NCI-H460 (cell line): ENCODE measurements around the gene FBXW12. TPM values are rescaled to one million over a fixed set of nuclear protein-coding genes. Genes with fewer than 3 reads are reported as not detected.

Experiments
- DNase-seq: peaks from one replicate; pipeline ENCODE4 v3.0.0-alpha.2; 2016; ENCODE audit warnings: low read depth; ENCODE audit errors: extremely low read depth
- total RNA-seq: library from RNA; depleted of rRNA; stranded (reverse); fragments of >200 nt; shearing (Covaris generic); gene quantifications from 2 replicates; pipeline ENCODE4 v1.2.3, GENCODE V29; 2014

FBXW12 gene
- total RNA-seq, 1 experiment from 2014 or later, result not detected

DNA sequence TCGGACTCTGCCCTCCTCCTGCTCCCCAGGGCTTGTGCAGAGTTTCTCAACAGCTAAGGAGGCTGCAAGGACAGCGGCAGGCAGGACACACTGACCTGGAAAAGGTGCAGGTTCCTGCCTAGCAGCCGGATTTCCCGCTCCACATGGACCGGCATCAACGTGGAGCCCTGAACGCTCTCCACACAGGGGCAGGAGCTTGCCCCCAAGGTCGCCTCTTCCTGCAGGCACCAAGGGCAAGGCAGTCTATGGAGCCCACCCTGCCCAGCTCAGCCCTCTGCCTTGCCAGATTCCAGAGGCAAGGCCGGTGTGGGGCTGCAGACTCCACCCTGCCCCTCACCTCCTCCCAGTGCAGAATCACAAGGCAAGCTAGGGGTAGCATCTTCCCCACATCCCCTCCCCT lies 47.1 kb downstream of the FBXW12 start:
- no peak for DNase-seq

DNA sequence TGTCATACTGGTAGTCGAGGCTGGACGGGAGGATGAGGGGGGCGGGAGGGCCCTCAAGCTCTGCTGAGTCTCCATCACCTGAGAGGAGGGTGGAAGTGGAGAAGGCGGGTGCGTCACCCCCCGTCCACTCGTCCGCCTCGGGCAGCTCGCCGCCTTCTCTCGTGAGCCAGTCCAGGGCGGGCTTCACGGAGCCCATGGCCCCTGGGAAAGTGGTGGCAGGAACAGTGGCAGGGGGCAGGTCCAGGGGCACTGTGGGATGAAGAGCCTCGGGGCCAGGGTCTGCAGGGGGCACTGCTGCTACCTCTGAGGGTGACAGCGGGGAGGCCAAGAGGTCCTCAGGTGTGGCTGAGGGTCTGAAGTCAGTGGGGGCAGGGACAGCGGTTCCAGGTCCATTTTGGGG lies 47.6 kb downstream of the FBXW12 start:
- DNase-seq, result no peak

DNA sequence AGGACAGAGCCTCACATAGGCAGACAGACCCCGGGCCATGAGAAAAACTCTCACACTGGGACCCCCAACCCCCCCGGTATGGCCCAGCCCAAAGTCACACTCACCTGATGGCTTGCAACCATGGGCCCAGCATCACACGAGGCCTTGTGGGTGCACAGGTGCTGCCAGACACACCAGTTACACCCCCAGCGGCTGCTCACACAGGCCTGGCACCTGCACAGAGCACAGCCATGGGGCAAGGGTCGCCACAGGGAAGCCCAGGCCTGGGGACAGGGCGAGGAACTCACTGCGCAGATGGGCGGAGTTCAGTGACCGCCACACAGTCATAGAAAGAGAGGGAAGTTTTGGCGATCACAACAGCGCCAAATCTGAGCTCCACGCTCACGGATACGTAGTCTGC lies 48.5 kb downstream of the FBXW12 start:
- DNase-seq, result no peak

GRCh38 chr3:48422272-48422671 lies 50.3 kb downstream of the FBXW12 start:
- DNase-seq, result no peak

DNA sequence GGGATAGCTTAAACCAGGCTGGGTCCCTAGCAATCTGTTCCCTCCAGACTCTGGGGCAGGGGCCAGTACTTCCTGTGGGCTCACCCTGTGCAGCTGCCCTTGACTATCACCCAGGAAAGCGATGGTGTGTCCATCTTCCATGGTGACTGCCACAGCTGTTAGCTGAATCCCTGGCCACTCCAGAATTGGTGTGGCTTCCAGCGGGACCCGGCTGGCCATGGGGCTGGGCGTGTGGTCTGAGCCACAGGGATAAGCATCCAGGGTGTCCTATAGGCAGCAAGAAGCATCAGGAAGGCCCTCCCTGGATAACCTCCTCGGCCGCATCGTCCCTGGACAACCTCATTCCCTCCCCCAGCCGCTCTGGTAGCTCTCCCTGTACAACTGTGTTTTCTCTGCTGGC lies 50.7 kb downstream of the FBXW12 start:
- no peak for DNase-seq

- no peak for DNase-seq
Measured at GRCh38 chr3:48423241-48423882, 51.3 kb downstream of the FBXW12 start.

- no peak for DNase-seq
Measured at GRCh38 chr3:48423883-48424695, 52.1 kb downstream of the FBXW12 start.

GRCh38 chr3:48425281-48425812 lies 53.3 kb downstream of the FBXW12 start:
- DNase-seq, result no peak

DNA sequence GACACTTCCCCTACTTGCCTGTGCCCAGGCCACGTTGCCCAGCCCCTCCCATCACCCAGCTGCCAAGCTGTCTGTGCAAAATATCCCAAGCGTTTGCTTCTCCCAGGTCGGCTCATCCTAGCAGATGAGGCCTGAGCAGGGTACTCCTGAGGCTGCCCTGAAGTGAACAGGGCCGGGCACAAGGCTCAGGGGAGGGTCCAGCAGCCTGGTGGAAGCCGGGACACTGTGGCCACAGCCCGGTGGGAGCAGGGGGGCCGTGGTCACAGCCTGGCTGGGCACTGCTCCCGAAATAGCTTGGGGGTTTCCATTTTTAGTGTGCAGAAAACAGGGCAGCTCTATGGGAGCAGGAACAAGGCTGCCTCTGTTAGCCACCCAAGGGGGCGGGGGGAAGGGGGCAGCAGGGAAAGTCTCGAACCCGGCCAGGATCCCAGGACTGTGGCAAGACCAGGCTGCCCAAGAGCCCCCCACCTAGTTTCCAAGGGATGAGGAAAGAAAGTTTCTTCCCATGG lies 54.4 kb downstream of the FBXW12 start:
- DNase-seq, result no peak

GRCh38 chr3:48426944-48427629 lies 55.1 kb downstream of the FBXW12 start:
- DNase-seq, result no peak

- no peak for DNase-seq
Measured at GRCh38 chr3:48427630-48427962, 55.6 kb downstream of the FBXW12 start.

DNA sequence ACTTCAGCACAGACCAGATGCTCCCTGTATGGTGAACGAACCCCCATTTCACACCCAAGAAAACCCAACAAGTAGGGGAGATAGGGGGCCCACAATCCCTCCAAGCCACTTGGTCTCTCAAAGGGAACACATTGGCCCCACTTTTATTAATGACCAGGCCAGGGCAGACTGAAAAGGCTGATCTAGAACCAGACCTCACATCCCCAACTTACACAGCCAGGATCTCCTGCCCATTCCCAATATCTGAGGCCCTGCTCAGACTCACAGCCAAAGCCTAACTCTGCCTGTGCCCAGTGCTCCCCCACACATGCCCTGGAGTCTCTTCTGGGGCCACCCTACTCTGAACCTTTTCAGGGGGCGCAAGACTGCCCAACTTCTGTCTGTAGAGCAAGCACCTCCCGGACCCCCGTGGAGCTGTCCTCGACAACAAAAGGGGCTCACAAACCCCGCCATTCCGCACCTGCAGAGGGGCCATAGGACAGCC lies 56.1 kb downstream of the FBXW12 start:
- DNase-seq, result no peak

GRCh38 chr3:48428572-48429316 lies 56.7 kb downstream of the FBXW12 start:
- DNase-seq, result no peak

DNA sequence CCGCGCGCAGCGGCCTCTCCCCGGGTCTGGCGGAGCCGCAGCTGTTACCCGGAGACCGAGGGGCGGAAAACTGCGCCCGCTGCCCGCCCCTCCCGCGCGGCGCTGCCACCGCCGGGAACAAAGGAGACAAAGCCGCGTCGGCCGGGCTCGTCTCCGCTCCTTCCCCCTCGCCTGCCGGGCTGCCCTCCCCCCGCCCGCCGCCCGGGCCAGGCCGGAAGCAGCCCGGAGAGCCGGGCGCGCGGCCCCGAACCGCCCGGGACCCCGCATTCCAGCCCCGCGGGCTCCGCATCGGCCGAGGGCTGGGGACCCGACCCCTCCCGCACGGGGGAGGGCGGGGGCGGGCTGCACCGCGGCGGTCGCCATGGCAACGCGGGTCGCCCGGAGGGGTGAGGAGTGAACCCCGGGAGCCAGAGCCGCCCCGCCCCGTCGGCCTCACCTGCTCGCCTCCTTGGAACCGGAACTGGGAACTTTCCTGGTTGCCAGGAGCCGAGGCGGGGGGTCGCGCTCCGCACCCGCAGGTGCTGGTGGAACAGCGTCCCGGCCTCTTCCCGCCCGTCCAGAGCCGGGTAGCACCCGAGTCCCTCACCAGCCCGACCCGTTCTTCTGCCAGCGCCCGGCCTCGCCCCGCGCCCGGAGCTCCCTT lies 57.4 kb downstream of the FBXW12 start:
- no peak for DNase-seq

- no peak for DNase-seq
Measured at GRCh38 chr3:48429960-48430707, 58.1 kb downstream of the FBXW12 start, which contains the start of gene PLXNB1. TSS of gene PLXNB1 (minus strand) at chr3:48430086. CDS start at chr3:48424611, 5,475 bp downstream.

- no peak for DNase-seq
Measured at GRCh38 chr3:48430708-48431101, 58.7 kb downstream of the FBXW12 start.

DNA sequence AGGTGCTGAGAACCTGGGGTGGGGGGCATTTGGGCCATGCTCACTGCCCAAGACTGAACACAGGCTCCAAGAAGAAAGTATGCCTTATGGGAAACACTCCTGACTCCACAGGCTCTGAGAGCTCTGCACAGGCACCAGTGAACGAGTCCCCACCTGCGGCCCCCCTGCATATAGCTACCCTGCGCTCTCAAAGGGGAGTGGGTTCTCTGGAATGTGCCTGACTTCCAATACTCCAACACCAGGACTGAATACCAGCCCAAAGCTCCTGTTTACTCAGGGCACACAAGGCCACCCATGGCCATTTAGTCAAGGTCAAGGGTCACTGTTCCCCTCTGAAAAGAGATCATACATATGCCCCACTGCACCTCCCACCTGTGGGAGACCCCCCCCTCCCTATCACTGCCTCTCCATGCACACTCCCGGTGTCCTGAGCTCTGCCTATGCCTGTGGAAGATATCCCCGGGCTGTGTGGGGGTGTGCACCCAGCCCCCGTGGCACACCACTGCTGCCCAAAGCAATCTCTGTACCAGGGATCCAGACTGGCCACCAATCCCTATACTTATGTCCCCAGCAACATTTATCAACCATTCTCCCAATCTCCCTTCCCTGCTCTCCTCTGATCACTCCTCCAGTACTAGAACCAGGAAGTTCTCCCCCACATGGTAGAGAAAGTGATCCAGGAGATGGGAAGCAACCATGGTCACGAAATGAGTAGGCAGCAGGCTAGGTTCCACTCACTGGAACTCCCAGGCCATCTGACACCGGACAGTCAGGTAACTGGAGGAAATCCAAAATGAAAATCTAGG lies 59.4 kb downstream of the FBXW12 start:
- no peak for DNase-seq
